GM18868 (cell line): ENCODE measurements around the gene VSX1.

Experiments
- ATAC-seq: cut with Tn5 transposase; IDR thresholded peaks from one replicate; pipeline ENCODE4 v1.9.1; 2021; ENCODE audit warnings: mild to moderate bottlenecking, moderate library complexity; ENCODE audit not compliant: unreplicated experiment

Gene VSX1

DNA sequence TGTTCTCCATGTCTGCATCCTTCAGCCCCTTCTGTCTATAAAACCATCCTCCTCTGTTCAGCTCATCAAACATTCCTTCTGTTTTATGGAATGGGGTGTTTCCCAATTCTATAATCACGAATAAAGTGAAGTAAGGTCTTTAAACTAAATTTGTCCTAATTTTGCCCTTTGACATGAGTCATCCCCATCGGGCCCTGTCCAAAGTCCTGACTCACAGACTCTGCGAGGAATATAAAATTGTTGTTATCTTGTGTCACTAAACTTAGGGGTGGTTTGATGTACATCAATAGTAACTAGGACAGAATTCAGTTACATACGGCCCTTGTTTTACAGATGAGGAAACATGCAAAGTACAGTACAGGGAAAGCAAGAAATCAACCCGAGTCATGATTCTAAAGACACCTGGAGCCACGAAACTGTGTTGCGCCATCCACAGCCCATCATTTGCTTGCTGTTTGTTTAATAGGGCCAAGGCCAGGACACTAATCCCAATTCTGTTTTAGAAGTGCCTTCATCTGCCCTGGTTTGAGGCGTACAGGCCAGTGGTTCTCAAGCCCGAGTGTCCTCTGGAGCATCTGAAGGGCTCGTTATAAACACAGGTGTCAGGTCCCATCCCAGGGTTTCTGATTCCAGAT, 26.8 kb downstream of the VSX1 start:
- no peak for ATAC-seq

- no peak for ATAC-seq
These were observed 27.7 kb downstream of the VSX1 start for GRCh38 chr20:25054096-25054820.

DNA sequence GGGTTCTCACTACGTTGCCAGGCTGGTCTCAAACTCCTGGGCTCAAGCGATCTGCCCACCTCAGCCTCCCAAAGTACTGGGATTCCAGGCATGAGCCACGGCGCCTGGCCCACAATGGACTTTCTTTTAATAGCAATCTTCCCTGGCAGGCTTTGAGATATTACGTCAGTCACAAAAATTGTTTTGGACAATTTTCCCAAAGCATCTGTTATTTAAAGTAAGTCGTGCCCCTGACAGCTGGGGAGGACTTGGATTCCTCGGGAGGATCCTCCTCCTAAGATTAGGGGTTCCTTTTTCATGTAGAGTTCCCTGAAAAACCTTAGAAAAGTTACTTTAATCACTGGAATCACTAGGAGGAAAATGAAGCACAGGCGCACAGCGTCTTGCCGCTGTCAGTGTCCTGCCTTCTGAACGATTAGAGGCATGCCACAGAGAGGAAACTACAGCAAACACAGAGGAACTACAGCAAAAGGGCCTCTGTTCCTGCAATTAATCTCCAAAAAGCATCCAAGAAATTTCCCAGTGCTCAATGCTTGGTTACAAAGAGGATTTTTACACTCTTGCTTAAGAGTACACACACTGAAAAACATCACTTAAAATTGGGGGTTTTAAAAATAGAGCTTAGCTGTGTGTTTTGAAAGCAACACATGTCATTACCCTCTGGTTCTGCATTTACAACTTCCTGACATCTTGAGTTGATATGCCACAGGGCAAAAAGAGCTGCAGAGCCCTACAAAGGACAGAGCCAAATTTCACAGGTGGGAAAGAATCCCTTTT, 28.5 kb downstream of the VSX1 start:
- no peak for ATAC-seq

DNA sequence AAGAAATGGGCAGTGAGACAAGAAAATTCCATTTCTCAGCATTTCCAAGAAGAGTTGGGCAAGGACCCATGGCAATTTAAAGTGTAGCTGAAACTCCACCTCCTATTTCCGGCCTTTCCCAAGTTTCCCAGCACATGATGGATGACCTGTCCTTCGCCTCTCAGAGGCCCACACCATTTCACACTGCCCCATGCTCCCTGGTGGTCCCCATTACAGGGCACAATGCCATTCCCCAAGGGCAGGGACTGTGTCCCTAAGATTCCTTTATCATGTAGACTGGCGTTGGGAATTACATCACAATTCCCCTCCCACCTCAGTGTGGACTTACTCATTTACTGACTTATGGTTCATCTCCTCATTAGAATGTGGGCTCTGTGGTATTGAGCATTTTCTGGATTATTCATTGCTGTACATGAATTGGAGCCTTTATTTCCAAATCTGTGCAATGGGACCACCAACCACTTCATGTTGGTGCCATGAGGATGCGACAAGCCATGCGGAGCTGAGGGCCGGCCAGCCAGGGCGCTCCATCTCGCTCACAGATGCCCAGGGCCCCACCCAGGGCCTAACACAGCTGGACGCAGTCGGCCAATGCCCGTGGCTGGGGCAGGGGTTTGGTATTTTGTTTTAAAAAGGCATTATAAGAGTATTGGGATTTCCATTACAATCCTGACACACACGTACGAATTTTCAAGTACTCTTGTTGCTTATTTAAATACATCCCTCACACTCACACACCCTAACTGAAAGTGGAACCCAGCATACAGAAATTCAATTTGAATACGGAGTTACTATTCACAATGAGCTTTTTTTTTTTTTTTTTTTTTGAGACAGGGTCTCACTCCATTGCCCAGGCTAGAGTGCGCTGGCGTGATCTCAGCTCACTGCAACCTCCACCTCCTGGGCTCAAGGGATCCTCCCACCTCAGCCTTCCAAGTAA, 29.4 kb downstream of the VSX1 start:
- ATAC-seq = no peak

DNA sequence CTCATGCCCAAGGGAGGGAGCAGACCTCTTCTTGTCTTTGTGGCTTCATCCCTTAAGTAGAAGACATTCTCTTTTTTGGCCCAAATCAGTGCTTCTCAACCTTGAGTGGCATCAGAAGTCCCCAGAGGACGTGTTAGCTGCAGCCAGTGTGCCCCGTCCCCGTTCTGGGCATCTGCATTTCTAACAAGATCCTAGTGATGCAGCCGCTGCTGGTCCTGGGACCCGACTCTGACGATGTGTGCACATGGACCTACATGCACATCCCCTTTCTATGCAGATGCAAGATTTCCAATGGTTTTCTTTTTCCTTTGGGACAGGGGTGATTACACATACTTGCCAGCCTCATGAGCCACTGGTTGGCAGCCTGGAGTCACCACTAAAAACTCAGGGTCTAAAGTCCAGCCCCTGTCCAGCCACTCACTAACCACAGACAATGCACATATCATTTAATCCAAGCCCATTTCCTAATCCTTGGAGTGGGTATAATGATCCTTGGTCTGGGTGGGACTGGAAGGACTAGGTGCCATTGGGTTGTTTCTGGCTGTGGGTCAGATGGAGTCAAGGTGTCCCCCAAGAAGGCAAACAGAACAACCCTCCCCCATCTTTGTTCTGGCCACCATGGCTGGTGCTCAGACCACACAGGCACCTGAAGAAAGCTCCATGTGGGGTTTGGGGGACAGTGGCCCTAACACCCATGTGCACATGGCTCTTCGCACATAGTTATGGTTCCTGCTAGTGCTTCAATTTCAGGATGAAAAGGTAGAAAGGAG, 30.4 kb downstream of the VSX1 start:
- ATAC-seq = no peak

DNA sequence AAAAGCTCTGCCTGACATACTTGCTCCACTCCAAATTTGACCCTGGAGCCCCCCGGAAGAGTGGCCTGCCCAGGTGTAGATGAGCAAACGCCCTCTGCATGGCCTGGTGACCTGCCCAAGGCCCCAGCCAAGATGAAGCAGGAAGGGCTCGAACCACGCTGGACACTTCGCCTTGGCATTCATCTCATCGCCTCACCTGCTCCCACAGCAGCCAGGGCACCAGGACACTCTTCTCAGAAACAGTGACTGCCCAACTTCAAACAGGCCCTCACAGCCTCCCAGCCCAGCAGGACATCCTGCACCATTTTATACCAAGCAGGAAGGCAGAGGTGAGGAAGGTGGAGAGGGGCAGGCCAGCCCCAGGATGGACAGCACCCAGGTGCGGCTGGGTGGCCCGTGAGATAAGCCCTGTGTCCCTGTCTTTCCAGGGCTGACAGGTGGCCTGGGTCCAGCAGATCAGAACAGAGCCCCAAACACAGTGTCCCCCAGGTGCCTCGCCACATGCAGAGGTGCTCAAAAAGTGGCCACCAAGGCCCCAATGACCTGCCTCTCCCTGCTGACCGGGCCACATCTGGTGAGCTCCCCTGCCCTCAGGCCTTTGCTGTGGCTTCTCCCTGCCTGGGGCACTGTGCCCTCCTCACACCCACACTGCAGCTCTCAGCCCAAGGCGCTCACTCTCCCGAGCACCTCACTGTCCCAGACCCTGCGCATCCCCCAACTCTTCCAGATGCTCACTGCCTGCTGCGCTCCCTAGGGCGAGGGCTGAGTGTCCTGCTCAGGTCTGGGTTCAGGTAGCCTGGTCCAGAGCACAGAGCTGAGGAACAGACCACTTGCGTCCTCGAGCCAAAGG, 31.2 kb downstream of the VSX1 start:
- no peak for ATAC-seq

DNA sequence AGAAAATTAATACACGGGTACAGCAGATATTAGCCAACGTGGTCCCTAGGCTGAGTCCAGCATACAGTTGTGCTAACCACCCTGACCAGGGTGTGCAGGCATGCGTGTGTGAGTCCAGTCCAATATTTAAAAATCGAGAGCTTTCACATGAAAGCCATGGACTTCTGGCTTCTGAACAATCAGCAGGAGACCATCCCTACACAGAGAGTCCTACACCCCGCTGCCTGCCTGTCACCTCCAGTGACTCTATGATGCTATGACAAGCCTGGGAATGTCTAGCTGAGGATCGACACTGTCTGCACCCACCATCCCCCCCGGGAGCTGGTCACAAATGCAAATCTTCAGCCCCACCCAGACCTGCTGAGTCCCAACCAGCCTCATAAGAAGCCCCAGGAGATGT, 31.9 kb downstream of the VSX1 start:
- no peak for ATAC-seq

- no peak for ATAC-seq
These were observed 32.5 kb downstream of the VSX1 start for GRCh38 chr20:25049261-25050060.

DNA sequence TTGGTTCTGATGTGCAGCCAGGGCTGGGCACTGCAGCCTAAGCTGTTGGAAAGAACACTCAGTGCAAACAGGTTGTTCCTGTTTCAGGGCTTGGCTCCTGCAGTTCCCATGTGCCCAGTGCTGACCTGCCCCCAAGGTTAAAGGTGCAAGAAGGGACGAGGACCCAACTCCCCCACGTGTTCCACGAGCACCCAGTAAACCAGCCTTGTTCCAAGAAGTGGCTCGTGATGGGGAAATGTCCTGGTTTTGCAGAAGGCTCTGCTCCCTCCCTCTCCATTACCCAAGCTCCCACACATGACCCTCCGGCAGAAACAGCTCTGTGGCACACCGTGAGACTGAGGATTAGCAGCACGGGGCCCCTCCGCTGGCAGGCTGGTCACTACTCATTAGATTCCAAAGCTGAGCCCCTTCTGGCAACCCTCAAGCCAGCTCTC, 33.4 kb downstream of the VSX1 start:
- ATAC-seq = no peak

DNA sequence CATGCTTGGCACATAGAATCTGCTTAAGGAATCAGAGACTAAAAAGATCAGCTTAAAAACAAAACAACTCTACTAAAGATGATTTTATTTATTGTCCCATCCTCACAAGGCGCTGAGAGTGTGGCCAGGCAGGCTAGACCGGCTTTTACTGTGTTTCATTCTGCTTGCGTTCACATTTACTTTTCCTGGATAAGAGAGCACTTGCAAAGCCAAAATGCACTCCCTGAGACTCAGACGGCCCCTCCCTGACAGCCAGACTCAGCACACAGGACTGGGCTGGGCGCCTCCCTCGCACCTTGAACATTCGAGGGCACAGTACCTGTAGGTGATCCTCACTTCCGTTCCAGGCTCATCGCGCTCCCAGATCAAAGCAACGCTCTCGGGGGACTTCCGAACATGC, 34.2 kb downstream of the VSX1 start:
- ATAC-seq = no peak

DNA sequence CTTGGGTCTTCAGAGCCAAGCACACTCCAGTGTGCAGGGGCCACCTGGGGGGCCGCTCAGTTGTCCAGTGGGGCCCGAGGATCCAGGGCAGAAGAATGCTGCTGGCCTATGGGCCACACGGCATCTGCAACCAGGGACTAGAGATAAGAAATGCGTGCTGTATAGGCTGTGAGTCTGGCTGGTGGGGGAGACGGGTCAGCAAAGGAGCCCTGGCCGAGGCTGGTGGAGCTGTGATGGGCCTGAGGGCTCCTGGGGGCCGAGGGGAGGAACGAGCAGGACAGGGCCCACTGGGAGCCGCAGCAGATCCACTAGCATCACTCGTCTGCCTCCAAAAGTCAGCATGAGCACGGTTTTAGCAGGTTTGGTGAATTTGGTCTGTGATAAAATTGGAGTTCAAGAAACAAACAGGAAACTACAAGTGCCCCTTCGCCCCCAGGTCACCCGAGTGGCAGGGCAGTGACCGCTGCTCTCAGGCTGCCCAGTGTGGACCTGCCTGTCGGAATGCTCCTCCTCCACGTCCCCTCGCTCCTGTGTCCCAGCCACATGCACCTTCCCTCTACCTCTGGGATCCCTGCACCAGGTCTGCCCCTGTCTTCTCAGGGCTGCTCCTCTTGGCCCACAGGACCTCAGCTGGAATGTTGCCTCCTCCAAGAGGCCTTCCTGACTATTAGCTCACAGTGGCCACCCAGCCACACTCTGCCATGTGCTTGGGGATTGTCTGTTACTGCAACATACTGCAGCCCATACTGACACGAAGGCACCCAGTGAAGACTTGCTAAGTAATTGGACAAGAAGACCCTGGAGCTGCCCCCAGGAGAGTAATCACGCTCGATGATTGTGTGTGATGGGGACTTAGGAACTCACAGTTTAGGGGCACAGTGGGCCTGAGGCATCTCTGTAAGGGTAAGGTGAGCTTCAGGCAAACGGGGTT, 34.9 kb downstream of the VSX1 start:
- ATAC-seq = no peak

DNA sequence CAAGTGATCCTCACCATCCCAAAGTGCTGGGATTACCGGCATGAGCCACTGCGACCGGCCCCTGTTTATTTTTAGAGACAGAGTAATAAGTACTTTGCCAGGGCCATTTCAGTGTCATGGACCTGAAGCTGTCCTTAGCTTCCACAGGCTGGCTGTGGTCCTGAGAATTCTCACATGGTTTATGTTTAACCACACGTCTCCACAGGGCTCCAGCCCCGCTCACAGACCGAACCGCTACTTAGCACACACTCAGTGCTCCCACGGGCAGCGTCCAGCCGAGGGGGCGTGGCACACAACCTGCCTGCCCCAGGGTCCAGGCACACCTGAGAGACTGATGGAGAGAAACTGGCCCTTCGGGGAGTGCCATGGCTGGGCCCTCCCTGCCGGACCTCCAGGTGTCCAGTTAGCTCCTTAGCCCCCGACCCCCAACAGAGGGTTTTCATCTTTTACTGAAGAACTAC, 35.7 kb downstream of the VSX1 start:
- no peak for ATAC-seq

DNA sequence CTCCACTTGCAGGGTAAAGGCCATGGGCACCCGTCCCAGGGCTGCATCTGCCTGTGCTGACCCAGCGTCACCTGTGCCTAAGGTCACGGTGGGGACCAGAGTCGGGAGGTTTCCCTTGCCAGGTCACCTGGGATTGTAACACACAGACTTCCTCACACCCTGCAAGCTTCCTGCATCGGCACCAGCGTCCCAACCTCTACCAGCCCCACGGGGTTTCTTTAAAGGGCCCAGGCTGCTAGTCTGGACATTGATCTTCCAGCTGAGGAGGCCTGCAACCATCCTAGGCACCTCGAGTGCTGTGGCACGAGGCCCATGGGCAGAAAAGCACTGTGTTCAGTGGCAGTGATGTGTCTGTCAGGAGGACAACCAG, 36.6 kb downstream of the VSX1 start:
- no peak for ATAC-seq

DNA sequence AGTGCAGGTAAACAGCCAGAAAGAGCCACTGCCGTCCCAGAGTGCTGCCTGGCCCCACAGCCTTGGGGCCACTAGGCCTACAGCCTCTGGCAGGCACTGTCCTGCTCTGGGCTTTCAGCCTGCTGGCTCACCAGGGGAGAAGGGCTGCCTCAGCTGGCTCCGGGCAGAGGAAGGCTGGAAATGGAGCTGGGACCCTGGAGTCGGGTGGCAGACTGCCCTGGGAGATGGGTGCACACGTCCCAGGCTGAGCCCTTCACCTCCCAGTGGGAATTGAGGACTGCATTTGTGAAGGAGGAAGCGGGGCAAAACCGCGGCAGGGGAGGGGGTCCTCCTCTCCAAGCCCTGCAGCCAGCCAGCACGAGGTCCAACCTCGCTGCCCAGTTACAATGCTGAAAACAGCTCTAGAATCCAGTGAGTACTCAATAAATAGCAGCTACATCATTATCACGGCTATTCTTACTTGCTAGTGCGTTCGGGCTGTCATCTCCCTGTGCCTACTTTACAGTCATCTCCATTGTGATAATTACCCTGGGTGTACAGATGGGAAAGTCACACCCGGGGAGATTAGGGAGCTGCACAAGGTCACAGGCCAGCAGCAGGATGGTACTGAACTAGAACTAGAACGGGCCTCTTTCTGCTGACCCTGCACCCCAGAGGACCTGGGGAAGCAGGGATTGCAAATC, 37.1 kb downstream of the VSX1 start:
- ATAC-seq = no peak

DNA sequence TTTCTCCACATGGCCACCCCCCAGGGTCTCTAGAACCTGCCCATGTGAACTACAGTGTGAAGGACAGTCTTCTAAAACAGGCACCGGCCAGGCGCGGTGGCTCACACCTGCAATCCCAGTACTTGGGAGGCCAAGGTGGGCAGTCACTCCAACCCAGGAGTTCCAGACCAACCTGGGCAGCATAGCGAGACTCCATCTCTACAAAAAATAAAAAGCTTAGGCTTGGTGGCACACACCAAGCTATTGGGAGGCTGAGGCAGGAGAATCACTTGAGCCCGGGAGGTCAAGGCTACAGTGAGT, 37.7 kb downstream of the VSX1 start:
- no peak for ATAC-seq

DNA sequence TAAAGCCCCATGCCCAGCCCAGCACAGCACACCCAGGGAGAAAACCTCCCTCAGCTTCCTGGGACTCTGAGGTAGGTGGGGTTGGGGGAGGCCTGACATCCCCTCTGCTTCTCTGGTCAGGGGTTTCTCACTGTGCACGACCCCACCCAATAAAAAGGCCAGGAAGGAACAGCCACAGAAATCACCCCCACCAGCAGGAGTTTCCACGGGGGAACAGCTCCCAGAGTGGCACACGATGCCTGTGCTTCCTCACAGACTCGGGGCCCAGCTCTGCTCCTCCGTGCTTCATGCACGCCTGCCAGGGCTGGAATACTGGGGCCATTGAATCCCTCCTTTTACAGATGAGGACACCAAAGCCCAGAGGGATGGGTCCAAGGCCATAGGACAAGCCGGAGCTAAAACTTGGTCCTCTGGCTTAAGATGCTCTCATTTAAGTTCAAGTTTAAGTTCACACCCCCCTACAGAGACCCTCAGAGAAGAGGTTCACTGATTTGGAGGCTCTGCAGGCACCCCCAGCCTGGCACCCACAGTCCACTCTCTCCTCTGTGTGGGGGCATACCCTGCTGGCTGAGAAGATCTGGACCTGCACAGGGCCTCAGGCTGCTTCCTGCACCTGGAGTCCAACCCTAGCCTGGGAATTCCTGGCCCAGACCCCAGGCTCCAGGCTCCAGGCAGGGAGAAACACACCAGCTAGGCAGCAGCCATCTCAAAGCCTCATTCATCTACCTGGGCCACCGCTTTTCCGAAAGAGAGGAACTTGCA, 38.3 kb downstream of the VSX1 start:
- ATAC-seq = no peak
